ENCODE results near the gene AK9.

GRCh38 chr6:109506841-109507240, 184.2 kb downstream of the AK9 start:
- TF ChIP-seq CTCF (IDR thresholded peaks at IDR 0.05) (no peak), SIN3A (IDR thresholded peaks at IDR 0.05; ENCODE audit: borderline replicate concordance, insufficient read depth, low read depth, low read length) (no peak), POLR2AphosphoS5 (IDR thresholded peaks at IDR 0.05; ENCODE audit: low read depth, low read length) (no peak), TCF7L2 (IDR thresholded peaks at IDR 0.05; ENCODE audit: low read depth, low read length) (no peak)
